Stimulated activated CD8-positive, alpha-beta memory T cell treated with anti-CD3 and anti-CD28 coated beads, Interleukin-2, amount 100 ng/mL, for 1 hour (primary cell): Measurements from ENCODE around the gene TSR3.
"Not testable (repeated sequence)": the region's sequence is repeated elsewhere in the genome, so short reads cannot be mapped to it uniquely, and the experiment has no call there.

ENCODE experiments used
- DNase-seq, 2 donors: peaks; one replicate each; pipeline ENCODE4 v3.0.0-alpha.2; 2020; ENCODE audit warnings: low read depth in 2 of 2

Gene TSR3

GRCh38 chr16:1337486-1337885 is 14.2 kb downstream of the TSR3 start:
- DNase-seq = no peak

DNA sequence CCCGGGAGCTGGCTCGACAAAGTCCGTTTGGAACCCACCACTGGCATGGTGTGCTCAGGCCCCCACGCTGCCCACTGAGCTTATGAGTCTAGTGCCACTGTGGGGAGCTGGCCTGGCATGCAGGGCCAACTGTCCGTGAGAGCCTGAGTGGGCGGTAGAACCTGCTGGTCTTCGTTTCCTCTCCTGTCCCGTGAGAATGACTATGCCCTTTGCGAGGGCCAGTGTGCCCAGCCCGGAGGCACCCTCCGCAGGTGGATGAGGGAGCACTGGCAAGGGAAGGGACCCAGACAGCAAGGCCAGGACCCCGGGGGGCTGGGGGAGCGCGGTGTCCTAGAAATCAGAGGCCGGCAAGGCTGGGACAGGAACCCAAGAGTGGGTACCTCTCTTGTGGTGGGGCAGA is 15.1 kb downstream of the TSR3 start:
- DNase-seq = no peak

DNA sequence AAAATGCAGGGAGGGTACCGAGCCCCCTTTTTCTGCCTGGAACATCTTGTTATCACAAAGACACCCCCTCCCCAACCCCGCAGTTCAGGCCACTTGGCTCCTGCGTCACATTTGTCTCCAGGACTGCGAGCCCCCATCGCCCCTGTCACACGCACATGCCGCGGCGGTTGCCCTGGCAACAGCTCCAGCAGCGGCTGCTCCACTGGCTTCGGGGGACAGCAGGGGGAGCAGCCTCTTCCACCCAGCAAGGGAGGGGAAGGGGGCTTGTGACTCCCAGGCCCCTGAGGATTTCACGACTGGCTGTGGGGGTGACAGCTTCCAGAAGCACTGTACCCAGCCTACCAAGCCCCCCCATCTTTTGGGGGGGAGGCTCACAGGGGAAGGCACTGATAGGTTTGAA is 15.7 kb downstream of the TSR3 start:
- DNase-seq = no peak

DNA sequence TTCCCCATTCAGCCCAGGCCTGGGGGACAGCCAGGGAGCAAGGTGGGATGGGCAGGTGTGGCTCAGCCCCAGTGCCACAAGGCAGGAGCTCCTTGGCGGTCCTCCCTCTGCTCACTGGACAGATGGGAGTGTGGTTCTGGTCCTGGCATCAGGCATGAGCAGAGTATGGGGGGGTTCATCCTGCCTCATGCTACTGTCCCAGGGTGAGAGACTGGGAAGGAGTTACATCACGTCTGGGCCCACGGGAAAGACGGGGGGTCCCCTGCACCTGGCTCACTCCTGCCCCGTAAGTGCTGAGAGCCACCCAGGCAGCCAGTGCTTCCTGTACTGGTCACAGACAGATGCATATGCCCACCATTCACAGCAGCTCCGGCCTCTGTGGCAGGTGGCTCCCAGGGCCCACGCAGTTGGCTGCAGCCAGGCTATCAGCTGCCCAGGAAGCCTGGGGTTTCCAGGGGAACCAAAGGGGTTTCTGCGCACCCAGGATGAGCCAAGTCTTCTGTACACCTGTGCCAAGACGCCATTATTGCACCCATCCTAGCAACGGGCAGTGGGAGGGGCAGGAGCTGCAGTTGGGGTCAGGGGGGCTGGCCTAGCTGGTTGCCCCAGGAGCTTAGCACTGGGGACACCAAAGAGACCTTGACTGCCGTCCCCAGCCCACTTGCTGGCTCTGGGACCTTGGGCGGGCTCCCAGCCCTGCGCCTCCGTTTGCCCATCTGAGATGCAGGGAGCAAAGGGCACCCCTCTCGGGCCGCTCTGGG is 16.3 kb downstream of the TSR3 start:
- DNase-seq = no peak

GRCh38 chr16:1334739-1335138 is 16.9 kb downstream of the TSR3 start:
- no peak for DNase-seq

- DNase-seq = no peak
These were observed 17.6 kb downstream of the TSR3 start for GRCh38 chr16:1333854-1334700.

GRCh38 chr16:1333149-1333812 is 18.4 kb downstream of the TSR3 start, which contains the start of gene BAIAP3:
Gene BAIAP3 (plus strand): TSS chr16:1333645. CDS start chr16:1338550, 4,905 bp downstream.
- DNase-seq = peak in 1 of 2 donors; percentile 33

DNA sequence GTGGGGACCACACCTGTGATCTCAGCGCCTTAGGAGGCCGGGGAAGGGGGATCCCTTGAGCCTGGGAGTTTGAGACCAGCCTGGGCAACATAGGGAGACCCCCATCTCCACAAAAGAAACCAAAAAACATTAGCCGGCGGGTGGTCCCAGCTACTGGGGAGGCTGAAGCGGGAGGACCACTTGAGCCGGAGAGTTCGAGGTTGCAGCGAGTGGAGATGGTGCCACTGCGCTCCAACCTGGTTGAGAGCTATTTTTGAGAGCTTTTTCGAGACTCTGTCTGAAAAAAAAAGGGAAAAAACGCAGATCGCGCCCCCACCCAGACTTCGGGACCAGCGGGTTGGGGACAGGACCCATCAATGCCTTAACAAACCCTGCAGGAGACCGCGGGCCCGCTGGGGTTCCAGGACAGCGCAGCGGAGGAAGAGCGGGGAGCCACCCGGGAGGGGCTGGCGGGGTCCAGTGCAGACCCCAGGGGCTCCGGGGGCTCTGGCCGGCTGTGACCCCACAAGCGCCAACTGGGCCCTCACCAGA is 19.0 kb downstream of the TSR3 start:
- DNase-seq = no peak

- DNase-seq = peak in 1 of 2 donors; percentile 36
These were observed 19.7 kb downstream of the TSR3 start for GRCh38 chr16:1331712-1332617.

- DNase-seq = no peak
These were observed 20.6 kb downstream of the TSR3 start for GRCh38 chr16:1330931-1331711.

DNA sequence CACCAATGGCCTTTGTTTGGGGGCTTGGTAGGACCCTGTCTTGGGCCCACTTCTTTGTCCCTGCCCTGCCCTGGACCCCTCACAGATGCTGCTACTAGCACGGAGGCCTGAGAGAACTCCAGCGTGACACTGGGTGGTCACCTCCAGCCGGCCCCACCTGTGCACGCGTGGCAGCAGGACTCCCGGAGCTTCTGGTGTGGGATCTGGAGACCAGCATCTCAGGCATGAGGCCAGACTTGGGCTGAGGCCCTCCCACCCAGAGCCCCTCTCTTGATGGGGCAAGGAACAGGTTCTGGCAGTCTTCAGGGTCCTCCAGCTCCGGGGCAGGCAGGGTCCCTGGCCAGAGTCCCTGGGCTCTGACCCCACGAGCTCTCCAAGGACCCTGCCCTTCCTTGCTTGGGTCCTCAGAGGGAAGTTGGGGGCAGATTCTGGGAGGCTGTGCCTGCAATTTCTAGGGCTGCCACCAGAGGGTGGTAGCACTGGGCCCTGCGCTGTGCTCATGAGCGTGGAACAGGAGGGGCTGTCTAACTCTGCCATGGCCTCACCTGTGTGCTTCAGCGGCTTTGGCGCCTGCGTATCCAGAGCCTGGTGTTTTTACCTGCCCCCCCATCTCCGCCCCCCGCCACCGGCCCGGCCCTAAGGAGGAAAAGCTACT is 21.3 kb downstream of the TSR3 start:
- no peak for DNase-seq

DNA sequence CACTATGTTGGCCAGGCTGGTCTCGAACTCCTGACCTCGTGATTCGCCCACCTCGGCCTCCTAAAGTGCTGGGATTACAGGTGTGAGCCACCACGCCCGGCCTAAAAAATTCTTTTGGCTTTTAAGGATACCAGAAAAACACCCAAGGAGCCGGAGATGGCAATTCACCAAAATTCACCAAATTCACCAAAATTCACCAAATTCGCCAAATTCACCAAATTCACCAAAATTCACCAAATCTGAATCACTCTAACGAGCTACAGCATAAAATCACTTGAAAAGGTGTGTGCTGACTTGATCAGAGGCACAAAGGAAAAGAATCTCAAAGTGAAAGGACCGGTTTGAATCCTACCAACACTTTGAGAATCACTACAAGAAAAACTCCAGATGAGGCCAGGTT is 22.7 kb downstream of the TSR3 start:
- DNase-seq = not testable (repeated sequence)

DNA sequence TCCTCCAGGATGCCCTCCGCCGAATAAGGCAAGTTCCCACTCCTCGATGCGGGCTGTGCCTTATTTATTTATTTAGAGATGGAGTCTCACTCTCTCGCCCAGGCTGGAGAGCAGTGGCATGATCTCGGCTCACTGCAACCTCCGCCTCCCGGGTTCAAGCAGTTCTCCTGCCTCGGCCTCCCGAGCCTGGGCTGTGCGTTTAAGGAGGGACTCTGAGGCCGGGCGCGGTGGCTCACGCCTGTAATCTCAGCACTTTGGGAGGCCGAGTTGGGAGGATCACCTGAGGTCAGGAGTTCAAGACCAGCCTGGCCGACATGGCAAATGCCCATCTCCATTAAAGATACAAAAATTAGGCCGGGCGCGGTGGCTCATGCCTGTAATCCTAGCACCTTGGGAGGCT is 23.5 kb downstream of the TSR3 start:
- DNase-seq = not testable (repeated sequence)

DNA sequence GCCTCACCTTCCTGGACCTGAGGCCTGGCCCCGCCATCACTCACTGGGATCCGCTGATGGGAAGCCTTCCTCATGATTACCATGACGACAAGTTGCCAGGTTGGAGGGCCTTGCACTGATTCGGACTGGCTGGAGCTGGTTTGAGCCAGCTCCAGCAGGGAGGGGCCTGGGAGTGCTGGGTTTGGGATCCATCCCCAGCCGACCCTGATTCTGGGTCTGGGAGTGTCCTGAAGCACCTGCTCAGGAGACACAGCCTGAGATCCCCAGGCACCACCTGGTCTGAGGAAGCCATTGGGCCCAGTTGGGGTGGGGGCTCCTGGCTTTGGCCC is 24.1 kb downstream of the TSR3 start:
- no peak for DNase-seq

DNA sequence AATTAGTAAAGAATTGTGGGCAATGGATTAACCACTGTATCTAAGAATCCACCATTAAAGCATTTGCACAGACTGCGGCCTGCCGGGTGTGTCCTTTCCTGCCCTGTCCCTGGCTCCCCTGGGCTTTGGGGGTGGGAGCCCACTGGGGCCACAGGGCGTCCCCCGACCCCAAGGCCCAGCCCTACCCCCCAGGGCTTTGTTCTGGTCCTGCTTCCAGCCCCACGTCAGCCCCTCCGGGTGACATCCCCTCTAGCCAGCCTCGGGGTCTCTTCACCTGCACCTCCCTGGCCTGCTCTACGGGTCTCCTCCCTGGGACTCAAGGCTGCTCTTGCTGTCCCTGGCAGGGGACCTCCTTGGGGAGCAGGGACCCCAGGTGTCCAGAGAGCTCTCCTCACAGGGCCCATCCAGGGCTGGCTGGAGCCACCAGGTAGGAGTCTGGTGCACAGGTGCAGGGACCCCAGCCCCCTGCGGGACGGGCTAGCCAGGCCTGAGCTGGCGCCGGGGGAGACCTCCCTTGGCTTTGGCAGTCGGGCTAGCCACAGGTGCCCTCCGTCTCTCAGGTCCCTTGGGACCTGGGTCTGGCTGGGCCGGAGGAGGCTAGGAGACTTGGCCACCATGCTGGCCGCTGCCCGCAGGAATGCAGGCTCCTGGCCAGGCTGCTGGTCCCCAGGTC is 24.6 kb downstream of the TSR3 start:
- no peak for DNase-seq

DNA sequence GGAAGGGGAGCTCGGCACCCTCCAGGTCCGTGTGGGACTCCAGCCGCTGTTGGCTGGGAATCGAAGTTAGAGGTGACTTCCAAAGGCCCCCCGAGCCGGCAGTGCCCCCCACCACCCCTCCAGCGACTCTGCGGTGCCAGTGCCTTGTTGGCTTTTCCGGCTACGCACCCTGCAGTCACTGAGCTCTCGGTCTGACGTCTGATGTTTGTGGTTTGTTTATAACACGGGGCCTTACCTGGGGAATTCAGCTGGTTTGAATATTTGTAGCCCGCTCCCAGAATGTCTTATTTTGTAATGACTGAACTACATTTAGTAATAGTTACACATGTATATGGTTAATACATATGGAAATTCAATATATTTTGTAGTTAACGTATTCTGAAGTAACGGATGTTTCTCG is 25.3 kb downstream of the TSR3 start:
- DNase-seq = no peak

DNA sequence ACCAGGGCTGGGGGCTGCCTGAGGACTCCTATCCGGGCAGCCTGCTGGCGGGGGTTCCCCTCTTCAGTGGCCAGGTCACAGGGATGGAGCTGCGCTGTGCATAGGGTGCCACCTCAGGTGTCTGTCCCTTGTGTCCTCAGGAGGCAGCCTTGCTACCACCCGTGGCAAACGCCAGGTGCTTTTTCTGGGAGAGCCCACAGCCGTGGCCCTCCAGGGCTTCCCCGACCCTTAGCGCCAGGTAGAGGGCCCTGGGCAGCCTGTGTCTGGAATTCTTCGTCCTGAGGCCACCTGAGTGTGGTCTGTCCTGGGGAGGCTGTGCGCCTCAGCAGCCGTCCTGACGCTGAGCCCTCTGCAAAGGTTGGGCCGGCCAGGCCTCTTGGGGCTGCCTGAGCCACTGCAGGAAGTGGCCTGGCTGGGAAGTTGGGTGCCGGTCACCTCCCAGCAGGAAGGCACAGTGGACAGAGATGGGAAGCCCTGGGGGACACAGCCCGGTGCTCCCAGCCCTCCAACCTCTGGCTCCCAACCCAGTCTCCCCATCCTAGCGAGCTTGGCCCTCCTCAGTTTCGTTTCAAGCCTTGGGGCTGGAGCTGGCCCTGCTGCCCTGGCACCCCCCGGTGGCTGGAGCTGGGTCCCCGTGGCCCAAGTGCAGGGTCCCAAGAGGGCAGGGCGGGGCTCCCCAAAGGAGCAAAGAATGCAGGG is 25.9 kb downstream of the TSR3 start:
- no peak for DNase-seq

GRCh38 chr16:1325261-1325660 is 26.4 kb downstream of the TSR3 start:
- no peak for DNase-seq
